Choroid plexus epithelial cell (primary cell): ENCODE measurements around the gene GALR1.

Experiments used
- DNase-seq: peaks from one replicate; pipeline ENCODE4 v3.0.0-alpha.2; 2010; ENCODE audit warnings: low read depth
- H3K4me3 ChIP-seq: 2 replicates; pipeline ENCODE4 v1.5.1; 2011; ENCODE audit warnings: low read depth, mild to moderate bottlenecking, control low read depth, low read length, moderate library complexity
- TF ChIP-seq, protein P1 (sequence below): conservative IDR thresholded peaks from 2 replicates; pipeline ENCODE4 v1.5.1; 2011; ENCODE audit warnings: low read depth, mild to moderate bottlenecking, control low read depth, inconsistent platforms, low read length, moderate library complexity

GALR1 gene

DNA sequence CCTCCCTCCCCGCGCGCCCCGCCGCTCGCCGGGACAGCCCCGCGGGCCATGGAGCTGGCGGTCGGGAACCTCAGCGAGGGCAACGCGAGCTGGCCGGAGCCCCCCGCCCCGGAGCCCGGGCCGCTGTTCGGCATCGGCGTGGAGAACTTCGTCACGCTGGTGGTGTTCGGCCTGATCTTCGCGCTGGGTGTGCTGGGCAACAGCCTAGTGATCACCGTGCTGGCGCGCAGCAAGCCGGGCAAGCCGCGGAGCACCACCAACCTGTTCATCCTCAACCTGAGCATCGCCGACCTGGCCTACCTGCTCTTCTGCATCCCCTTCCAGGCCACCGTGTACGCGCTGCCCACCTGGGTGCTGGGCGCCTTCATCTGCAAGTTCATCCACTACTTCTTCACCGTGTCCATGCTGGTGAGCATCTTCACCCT is 865 bp downstream of the GALR1 start:
- DNase-seq, result no peak
- TF ChIP-seq, protein P1, sequence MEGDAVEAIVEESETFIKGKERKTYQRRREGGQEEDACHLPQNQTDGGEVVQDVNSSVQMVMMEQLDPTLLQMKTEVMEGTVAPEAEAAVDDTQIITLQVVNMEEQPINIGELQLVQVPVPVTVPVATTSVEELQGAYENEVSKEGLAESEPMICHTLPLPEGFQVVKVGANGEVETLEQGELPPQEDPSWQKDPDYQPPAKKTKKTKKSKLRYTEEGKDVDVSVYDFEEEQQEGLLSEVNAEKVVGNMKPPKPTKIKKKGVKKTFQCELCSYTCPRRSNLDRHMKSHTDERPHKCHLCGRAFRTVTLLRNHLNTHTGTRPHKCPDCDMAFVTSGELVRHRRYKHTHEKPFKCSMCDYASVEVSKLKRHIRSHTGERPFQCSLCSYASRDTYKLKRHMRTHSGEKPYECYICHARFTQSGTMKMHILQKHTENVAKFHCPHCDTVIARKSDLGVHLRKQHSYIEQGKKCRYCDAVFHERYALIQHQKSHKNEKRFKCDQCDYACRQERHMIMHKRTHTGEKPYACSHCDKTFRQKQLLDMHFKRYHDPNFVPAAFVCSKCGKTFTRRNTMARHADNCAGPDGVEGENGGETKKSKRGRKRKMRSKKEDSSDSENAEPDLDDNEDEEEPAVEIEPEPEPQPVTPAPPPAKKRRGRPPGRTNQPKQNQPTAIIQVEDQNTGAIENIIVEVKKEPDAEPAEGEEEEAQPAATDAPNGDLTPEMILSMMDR, result no peak
- H3K4me3 ChIP-seq, result no peak overlapping the region

DNA sequence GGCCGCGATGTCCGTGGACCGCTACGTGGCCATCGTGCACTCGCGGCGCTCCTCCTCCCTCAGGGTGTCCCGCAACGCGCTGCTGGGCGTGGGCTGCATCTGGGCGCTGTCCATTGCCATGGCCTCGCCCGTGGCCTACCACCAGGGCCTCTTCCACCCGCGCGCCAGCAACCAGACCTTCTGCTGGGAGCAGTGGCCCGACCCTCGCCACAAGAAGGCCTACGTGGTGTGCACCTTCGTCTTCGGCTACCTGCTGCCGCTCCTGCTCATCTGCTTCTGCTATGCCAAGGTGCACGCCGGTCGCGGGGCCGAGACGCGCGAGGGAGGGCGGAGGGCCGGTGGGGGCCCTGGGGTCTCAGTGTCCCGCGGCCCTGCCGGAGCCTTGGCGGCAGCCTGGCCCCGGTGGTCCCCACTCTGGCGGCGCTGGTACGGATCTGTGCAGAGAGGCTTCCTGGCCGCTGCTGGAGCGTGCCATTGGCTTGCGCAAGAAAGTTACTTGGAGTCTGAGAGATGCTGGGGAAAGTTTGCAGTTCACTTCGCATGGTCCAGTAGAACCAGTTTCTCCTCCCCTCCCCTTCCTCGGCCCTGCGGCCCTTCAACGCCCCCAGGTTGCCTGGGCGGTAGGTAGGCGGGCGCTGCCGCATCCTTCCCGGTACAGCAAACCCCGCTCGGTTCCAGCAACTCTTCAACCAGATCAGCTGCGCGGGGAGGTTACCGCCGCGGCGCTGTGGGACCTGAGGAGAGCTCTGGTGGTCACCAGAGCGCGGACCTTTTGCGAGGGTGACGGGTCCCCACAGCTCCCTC is 1.5 kb downstream of the GALR1 start:
- TF ChIP-seq, protein P1, result no peak
- H3K4me3 ChIP-seq, result no peak overlapping the region
- peak; percentile 38 for DNase-seq

DNA sequence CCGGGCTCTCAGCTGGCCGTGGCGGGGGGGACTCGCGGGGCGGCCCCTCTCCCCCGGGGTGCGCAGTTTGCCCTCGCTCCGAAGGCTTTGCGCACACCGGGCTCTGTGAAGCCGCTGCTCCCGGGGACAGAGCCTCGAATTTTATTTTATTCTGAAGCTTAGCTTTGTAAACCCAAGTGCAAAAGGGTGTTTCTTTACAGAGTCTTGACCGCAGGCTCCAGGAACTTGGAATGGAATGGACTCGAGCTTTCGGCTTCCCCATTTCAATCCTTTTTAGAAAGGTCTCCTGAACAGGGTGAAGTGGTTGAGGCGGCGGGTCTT is 2.0 kb downstream of the GALR1 start:
- DNase-seq, result no peak
- TF ChIP-seq, protein P1, result no peak
- no peak overlapping the region for H3K4me3 ChIP-seq

DNA sequence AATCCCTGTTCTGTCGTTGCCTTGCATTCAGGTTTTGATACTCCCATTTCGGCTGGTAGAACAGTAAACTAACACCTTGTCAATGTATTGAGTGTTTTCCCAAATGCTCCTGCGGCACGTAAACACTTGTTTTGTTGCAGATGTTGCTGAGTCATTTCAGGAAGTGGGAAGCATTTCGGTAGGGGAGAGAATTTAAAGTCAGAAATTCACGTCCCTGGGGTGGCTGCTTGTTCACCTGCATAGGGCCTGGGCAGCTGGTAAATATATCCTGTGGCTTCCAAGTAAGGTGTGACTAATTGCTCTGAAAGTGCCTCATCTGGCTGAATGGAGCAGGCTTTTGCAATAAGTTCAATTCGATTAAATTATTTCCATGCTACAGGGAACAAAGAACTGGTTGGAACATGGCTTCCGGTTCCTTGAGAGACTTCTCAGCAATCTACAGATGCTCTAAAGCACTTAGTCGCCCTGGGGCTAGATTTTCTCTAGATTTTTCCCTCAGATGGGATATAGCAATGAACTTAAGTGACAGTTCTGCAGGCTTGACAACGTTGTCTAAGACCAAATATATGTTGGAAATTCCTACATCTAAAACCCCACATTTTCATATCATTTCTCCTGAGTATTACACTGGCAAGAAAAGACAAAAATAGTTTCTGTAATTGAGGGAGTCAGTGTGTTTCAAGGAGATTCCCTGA is 5.2 kb downstream of the GALR1 start:
- no peak for DNase-seq
- TF ChIP-seq, protein P1, result no peak

DNA sequence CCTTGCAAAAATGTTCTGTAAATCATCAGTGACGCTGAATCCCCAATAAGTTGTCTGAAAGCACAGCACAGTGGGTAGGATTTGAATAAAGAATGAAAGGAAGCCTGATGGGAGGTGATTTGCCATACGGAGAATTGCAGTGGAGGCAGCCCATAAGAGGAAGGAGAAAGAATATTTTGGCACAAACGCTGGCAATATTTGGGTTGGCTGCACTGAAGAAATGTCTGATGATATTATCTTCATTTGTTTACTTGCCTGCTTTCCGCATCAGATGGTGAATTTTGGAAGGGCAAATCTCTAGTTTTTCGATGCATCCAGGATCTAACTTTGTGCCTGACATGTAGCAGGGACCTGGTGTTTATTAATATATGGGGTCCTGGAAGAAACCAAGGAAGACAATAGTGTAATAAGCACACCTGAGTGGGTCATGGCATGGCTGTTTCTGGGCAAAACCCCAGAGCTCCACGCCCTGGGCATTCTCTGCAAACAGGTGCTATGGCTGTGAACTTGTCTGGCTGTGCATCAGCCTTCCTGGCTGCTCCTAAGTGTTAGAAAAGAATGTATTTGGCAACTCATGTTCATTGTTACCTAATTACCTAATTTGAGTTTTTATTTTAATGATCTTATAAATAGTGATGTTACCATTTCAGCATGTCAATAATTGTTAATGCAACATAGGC is 5.9 kb downstream of the GALR1 start:
- no peak overlapping the region for H3K4me3 ChIP-seq
- DNase-seq, result no peak
- TF ChIP-seq, protein P1, result no peak

More for the DNA sequence above, 5.2 kb downstream of the GALR1 start:
- H3K4me3 ChIP-seq, result no peak overlapping the region

DNA sequence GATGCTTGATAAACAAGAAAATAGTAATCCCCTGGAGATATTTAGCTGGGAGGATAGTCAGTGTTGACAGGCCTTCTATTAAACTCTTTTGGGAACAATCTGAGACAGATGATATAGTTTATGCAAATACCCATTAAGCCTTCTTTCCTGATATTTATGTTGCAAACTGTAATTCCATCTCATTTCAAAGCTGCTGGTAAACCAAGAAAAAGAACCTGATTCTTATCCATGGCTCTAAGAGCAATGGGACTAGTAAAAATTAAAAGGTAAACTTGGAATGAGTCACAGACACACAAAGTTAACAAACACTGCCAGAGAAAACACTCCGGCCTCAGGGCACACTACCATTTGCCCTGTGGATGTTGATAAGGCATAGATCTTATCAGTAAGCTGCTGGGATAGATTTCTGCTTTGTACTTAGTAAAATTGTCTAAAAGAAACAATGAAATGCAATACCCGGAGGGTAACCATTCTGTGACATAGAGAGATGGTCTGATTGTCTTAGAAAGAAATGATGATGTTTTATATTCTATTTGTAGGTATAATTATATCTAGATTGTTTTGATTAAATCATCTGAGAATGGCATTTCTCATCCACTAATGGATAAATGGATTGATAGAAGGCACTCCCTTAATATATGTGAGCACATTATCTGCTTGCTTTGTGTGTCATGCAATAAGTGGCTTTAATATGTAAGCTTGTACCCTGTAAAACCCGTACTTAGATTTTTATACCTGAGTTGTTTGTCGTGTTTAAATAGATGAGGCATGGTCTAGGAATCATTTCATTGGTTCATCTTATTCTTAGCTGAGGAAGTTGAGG is 13.2 kb downstream of the GALR1 start:
- no peak for DNase-seq
- TF ChIP-seq, protein P1, result no peak
- no peak overlapping the region for H3K4me3 ChIP-seq
